Measurements from ENCODE around the gene USP13.

GRCh38 chr3:179726075-179726699 lies 73.3 kb downstream of the USP13 start:
- TF ChIP-seq CTCF (IDR thresholded peaks at IDR 0.05) (no peak), POLR2A (IDR thresholded peaks at IDR 0.05) (no peak)

Data from testis (tissue), 2 donors.